ENCODE data around the gene PTPRD. TPM values are rescaled to one million over a fixed set of nuclear protein-coding genes. Genes with fewer than 3 reads are reported as not detected.
A peak's percentile ranks its signal among the peaks of the same experiment; 100 is the strongest.

The PTPRD gene
- total and polyA plus RNA-seq, 5 donors from 2014 or later: 0.47 TPM; not detected in 4

- H3K27me3 Mint-ChIP-seq: no peaks in the 10 kb centered on the region
- no peaks in the 10 kb centered on the region for H3K36me3 Mint-ChIP-seq
- H3K36me3 ChIP-seq (ENCODE audit: control insufficient read depth, insufficient read depth, low read length): no peaks in the 10 kb centered on the region
- H3K4me3 ChIP-seq (ENCODE audit: low read depth, low read length): no peak overlapping the region
- peaks cover 0 to 10% (median 5%) of the 10 kb centered on the region in 7 donors for H3K9me3 Mint-ChIP-seq
- ATAC-seq (ENCODE audit: low read depth in 2 of 2) (no peak), DNase-seq (no peak)
- H3K4me1 ChIP-seq (ENCODE audit: control insufficient read depth, insufficient read depth, low read length, poor library complexity, severe bottlenecking): no peaks in the 10 kb centered on the region
- H3K27ac ChIP-seq (ENCODE audit: insufficient read depth, low read length, poor library complexity, severe bottlenecking): no peak overlapping the region
- H3K9me3 ChIP-seq (ENCODE audit: control insufficient read depth in 2 of 2, low read length in 2 of 2): no peaks in the 10 kb centered on the region
- no peak overlapping the region for H3K4me3 Mint-ChIP-seq
- H3K27ac Mint-ChIP-seq: no peak overlapping the region
- H3K4me1 Mint-ChIP-seq: peaks cover 0 to 4% (median 0%) of the 10 kb centered on the region in 4 donors
- no peaks in the 10 kb centered on the region for H3K27me3 ChIP-seq (ENCODE audit: control insufficient read depth, insufficient read depth, low read length)
Measured at GRCh38 chr9:9817176-9817575, 795.6 kb downstream of the PTPRD start.

- H3K27me3 Mint-ChIP-seq: no peaks in the 10 kb centered on the region
- H3K4me3 ChIP-seq (ENCODE audit: low read depth, low read length): no peak overlapping the region
Measured at GRCh38 chr9:9804109-9804508, 808.7 kb downstream of the PTPRD start.

GRCh38 chr9:9799287-9799686 lies 813.5 kb downstream of the PTPRD start:
- DNase-seq: no peak
- H3K4me3 Mint-ChIP-seq: no peak overlapping the region
- no peak overlapping the region for H3K4me3 ChIP-seq (ENCODE audit: low read depth, low read length)
- H3K27me3 Mint-ChIP-seq: no peaks in the 10 kb centered on the region
- H3K27ac ChIP-seq (ENCODE audit: insufficient read depth, low read length, poor library complexity, severe bottlenecking): no peak overlapping the region
- H3K9me3 Mint-ChIP-seq: peaks cover 0 to 6% (median 0%) of the 10 kb centered on the region in 7 donors
- no peaks in the 10 kb centered on the region for H3K4me1 ChIP-seq (ENCODE audit: control insufficient read depth, insufficient read depth, low read length, poor library complexity, severe bottlenecking)
- H3K9me3 ChIP-seq (ENCODE audit: control insufficient read depth in 2 of 2, low read length in 2 of 2): no peaks in the 10 kb centered on the region
- H3K4me1 Mint-ChIP-seq: no peaks in the 10 kb centered on the region
- no peaks in the 10 kb centered on the region for H3K36me3 Mint-ChIP-seq
- no peaks in the 10 kb centered on the region for H3K27me3 ChIP-seq (ENCODE audit: control insufficient read depth, insufficient read depth, low read length)
- H3K36me3 ChIP-seq (ENCODE audit: control insufficient read depth, insufficient read depth, low read length): no peaks in the 10 kb centered on the region
- no peak for ATAC-seq (ENCODE audit: low read depth in 2 of 2)
- H3K27ac Mint-ChIP-seq: no peak overlapping the region

More at GRCh38 chr9:9804109-9804508, 808.7 kb downstream of the PTPRD start:
- no peaks in the 10 kb centered on the region for H3K27me3 ChIP-seq (ENCODE audit: control insufficient read depth, insufficient read depth, low read length)
- H3K27ac ChIP-seq (ENCODE audit: insufficient read depth, low read length, poor library complexity, severe bottlenecking): no peak overlapping the region
- H3K9me3 Mint-ChIP-seq: peaks cover 0 to 7% (median 5%) of the 10 kb centered on the region in 7 donors
- H3K4me1 ChIP-seq (ENCODE audit: control insufficient read depth, insufficient read depth, low read length, poor library complexity, severe bottlenecking): no peaks in the 10 kb centered on the region
- no peaks in the 10 kb centered on the region for H3K36me3 ChIP-seq (ENCODE audit: control insufficient read depth, insufficient read depth, low read length)
- no peaks in the 10 kb centered on the region for H3K36me3 Mint-ChIP-seq
- H3K9me3 ChIP-seq (ENCODE audit: control insufficient read depth in 2 of 2, low read length in 2 of 2): peaks cover 0 to 2% of the 10 kb centered on the region in 2 experiments
- DNase-seq: no peak
- no peak overlapping the region for H3K4me3 Mint-ChIP-seq
- H3K27ac Mint-ChIP-seq: no peak overlapping the region
- H3K4me1 Mint-ChIP-seq: no peaks in the 10 kb centered on the region
- ATAC-seq (ENCODE audit: low read depth in 2 of 2): no peak

GRCh38 chr9:9792144-9792857 lies 820.5 kb downstream of the PTPRD start:
- H3K27me3 ChIP-seq (ENCODE audit: control insufficient read depth, insufficient read depth, low read length): no peaks in the 10 kb centered on the region
- peaks cover 0 to 8% (median 0%) of the 10 kb centered on the region in 7 donors for H3K9me3 Mint-ChIP-seq

GRCh38 chr9:9791611-9792010 lies 821.2 kb downstream of the PTPRD start:
- Mint-ChIP-seq H3K9me3 (peaks cover 0 to 5% (median 0%) of the 10 kb centered on the region in 7 donors), H3K4me3 (no peak overlapping the region), H3K36me3 (no peaks in the 10 kb centered on the region), H3K27ac (no peak overlapping the region), H3K27me3 (no peaks in the 10 kb centered on the region), H3K4me1 (no peaks in the 10 kb centered on the region)
- DNase-seq: no peak
- ATAC-seq (ENCODE audit: low read depth in 2 of 2): no peak
- Histone ChIP-seq H3K9me3 (ENCODE audit: control insufficient read depth in 2 of 2, low read length in 2 of 2) (no peaks in the 10 kb centered on the region), H3K36me3 (ENCODE audit: control insufficient read depth, insufficient read depth, low read length) (no peaks in the 10 kb centered on the region), H3K27ac (ENCODE audit: insufficient read depth, low read length, poor library complexity, severe bottlenecking) (no peak overlapping the region), H3K4me3 (ENCODE audit: low read depth, low read length) (no peak overlapping the region), H3K4me1 (ENCODE audit: control insufficient read depth, insufficient read depth, low read length, poor library complexity, severe bottlenecking) (no peaks in the 10 kb centered on the region), H3K27me3 (ENCODE audit: control insufficient read depth, insufficient read depth, low read length) (no peaks in the 10 kb centered on the region)

More at GRCh38 chr9:9792144-9792857, 820.5 kb downstream of the PTPRD start:
- H3K27ac ChIP-seq (ENCODE audit: insufficient read depth, low read length, poor library complexity, severe bottlenecking): no peak overlapping the region
- H3K4me1 ChIP-seq (ENCODE audit: control insufficient read depth, insufficient read depth, low read length, poor library complexity, severe bottlenecking): no peaks in the 10 kb centered on the region
- H3K27me3 Mint-ChIP-seq: no peaks in the 10 kb centered on the region
- no peak overlapping the region for H3K4me3 ChIP-seq (ENCODE audit: low read depth, low read length)
- no peaks in the 10 kb centered on the region for H3K9me3 ChIP-seq (ENCODE audit: control insufficient read depth in 2 of 2, low read length in 2 of 2)
- no peaks in the 10 kb centered on the region for H3K36me3 Mint-ChIP-seq
- no peak overlapping the region for H3K27ac Mint-ChIP-seq
- no peaks in the 10 kb centered on the region for H3K4me1 Mint-ChIP-seq
- DNase-seq (no peak), ATAC-seq (ENCODE audit: low read depth in 2 of 2) (no peak)
- no peak overlapping the region for H3K4me3 Mint-ChIP-seq
- H3K36me3 ChIP-seq (ENCODE audit: control insufficient read depth, insufficient read depth, low read length): no peaks in the 10 kb centered on the region

GRCh38 chr9:9790216-9790872 lies 822.5 kb downstream of the PTPRD start:
- Mint-ChIP-seq H3K27me3 (no peaks in the 10 kb centered on the region), H3K4me1 (no peaks in the 10 kb centered on the region), H3K27ac (no peak overlapping the region), H3K9me3 (peaks cover 0 to 5% (median 0%) of the 10 kb centered on the region in 7 donors), H3K4me3 (peak overlapping the region in 1 of 4 donors; percentile 54), H3K36me3 (no peaks in the 10 kb centered on the region)
- Histone ChIP-seq H3K36me3 (ENCODE audit: control insufficient read depth, insufficient read depth, low read length) (no peaks in the 10 kb centered on the region), H3K9me3 (ENCODE audit: control insufficient read depth in 2 of 2, low read length in 2 of 2) (no peaks in the 10 kb centered on the region), H3K27me3 (ENCODE audit: control insufficient read depth, insufficient read depth, low read length) (no peaks in the 10 kb centered on the region), H3K4me3 (ENCODE audit: low read depth, low read length) (no peak overlapping the region), H3K4me1 (ENCODE audit: control insufficient read depth, insufficient read depth, low read length, poor library complexity, severe bottlenecking) (no peaks in the 10 kb centered on the region), H3K27ac (ENCODE audit: insufficient read depth, low read length, poor library complexity, severe bottlenecking) (no peak overlapping the region)
- DNase-seq (peak in 1 of 3 donors; percentile 2), ATAC-seq (ENCODE audit: low read depth in 2 of 2) (no peak)

- no peak for DNase-seq
- no peaks in the 10 kb centered on the region for H3K27me3 Mint-ChIP-seq
- peaks cover 0 to 8% (median 0%) of the 10 kb centered on the region in 7 donors for H3K9me3 Mint-ChIP-seq
Measured at GRCh38 chr9:9783711-9784110, 829.1 kb downstream of the PTPRD start.

More at GRCh38 chr9:9783711-9784110, 829.1 kb downstream of the PTPRD start:
- Histone ChIP-seq H3K27me3 (ENCODE audit: control insufficient read depth, insufficient read depth, low read length) (no peaks in the 10 kb centered on the region), H3K9me3 (ENCODE audit: control insufficient read depth in 2 of 2, low read length in 2 of 2) (no peaks in the 10 kb centered on the region), H3K36me3 (ENCODE audit: control insufficient read depth, insufficient read depth, low read length) (no peaks in the 10 kb centered on the region), H3K27ac (ENCODE audit: insufficient read depth, low read length, poor library complexity, severe bottlenecking) (no peak overlapping the region), H3K4me1 (ENCODE audit: control insufficient read depth, insufficient read depth, low read length, poor library complexity, severe bottlenecking) (no peaks in the 10 kb centered on the region), H3K4me3 (ENCODE audit: low read depth, low read length) (no peak overlapping the region)
- no peaks in the 10 kb centered on the region for H3K4me1 Mint-ChIP-seq
- H3K4me3 Mint-ChIP-seq: no peak overlapping the region
- no peaks in the 10 kb centered on the region for H3K36me3 Mint-ChIP-seq
- H3K27ac Mint-ChIP-seq: no peak overlapping the region
- ATAC-seq (ENCODE audit: low read depth in 2 of 2): no peak
